ENCODE data around the gene LSM12.
A peak's percentile ranks its signal among the peaks of the same experiment; 100 is the strongest.
"Not testable (repeated sequence)": the region's sequence is repeated elsewhere in the genome, so short reads cannot be mapped to it uniquely, and the experiment has no call there.

LSM12 gene

DNA sequence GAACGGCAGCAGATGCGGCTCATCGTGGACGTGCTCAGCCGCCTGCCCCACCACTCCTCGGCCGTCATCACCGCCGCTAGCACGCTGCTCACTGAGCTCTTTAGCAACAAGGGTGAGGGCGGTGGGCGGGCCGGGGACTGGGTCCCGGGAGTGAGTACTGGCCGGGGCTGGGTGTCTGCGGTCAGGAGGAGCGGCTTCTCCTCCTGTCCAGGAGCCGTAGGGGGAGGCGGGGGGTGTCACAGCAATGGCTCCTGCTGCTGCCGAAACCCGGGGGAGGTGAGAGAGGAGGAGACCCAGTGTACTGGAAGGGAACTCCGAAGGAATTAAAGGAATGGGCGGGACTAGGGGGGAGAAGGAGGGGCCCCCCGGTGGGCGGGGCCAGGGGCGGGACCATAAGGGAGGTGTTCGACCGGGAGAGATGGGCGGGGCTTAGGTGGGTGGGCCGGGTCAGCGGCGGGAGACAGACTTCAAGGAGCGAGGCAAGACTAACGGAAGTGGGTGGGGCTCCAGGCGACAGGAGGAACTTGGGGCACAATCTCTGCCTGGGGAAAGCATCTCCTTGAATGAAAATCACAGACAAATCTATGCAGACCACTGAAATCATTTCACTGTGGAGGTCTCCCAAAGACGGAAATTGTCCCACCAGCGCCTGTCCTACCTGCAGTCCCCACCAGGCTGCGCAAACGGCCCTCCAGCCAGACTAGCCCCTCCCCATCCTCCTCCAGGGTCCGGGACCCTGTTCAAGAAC lies 59.7 kb downstream of the LSM12 start:
- DNase-seq: peak; percentile 99

DNA sequence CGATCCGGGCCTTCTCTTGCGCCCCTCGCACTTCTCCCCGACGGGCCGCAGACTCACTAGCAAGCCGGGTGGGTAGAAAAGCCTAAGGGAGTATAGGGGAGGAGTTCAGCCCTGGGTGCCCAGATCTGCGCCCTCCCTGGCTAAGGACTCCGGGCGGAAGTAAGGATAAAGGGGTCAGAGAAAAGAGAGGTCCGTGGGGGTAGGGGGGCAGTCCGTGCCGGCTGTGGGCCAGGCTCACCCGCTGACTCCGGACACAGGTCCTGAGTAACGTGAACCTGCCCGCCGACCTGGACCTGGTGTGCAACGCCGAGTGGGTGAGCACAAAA lies 60.2 kb downstream of the LSM12 start:
- no peak for DNase-seq

GRCh38 chr17:44005527-44006271 lies 60.8 kb downstream of the LSM12 start:
- peak; percentile 79 for DNase-seq

DNA sequence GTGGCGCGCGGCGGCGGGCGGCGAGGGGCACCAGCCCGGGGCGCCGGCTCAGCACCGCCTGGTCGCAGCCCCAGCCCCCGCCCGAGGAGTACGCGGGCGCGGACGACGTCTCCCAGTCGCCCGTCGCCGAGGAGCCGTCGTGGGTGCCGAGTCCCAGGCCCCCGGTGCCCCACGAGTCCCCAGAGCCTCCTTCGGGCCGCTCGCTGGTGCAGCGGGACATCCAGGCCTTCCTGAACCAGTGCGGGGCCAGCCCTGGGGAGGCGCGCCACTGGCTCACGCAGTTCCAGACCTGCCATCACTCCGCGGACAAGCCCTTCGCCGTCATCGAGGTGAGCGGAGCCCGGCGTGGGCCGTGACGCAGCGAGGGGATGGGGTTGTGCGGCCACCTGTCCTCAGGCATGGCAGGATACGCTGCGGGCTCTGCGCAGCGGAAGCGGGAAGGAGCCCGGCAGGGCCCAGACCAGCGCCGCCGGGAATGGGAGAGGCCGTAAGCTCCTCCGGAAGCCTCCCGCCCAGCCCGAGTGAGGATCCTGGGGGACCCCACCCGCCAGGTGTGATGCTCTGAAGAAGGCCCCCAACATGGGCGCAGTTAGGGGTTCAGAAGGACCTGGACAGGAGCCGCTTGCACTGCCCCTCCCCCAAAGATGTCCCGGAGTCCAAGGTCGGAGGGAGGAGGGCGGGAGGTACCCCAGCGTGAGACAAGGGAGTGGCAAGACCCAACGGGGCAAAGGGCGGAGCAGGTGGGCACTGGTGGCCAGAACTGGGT lies 61.5 kb downstream of the LSM12 start:
- peak; percentile 68 for DNase-seq

DNA sequence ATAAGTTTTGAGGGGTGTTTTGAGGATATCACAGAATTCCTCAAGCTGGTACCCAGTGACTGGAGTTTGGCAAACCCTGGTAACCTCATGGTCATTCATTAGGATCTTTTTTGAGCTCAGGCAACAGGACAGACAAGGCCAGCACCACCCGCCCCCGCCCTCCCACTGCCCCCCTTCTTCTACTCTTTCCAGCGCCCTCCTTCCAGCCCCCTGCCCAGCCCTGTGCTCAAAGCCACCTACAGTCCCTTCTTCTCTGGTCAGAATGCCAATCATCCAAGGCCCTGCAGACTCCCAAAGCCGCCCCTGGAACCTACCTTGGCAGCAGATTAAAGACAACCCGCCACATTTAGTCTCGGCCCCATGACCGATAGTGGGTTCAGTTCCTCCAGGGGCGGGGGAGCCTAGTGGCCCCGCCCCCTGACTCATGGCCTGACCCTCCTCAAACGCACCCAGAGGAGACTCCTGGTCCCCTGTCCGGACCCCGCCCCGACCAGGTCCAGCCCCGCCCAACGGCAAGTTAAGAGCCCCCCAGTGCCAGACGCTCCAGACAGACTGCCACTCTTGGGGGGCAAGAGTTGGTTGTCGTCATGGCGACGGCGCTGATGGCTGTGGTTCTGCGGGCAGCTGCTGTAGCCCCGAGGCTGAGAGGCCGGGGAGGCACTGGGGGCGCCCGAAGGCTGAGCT lies 62.3 kb downstream of the LSM12 start, which contains the start of gene NAGS:
Gene NAGS, plus strand, starts transcription at position 546 of the 684 bp plus-strand sequence. Its CDS starts 42 bp downstream, at position 588.
- DNase-seq: peak; percentile 64

DNA sequence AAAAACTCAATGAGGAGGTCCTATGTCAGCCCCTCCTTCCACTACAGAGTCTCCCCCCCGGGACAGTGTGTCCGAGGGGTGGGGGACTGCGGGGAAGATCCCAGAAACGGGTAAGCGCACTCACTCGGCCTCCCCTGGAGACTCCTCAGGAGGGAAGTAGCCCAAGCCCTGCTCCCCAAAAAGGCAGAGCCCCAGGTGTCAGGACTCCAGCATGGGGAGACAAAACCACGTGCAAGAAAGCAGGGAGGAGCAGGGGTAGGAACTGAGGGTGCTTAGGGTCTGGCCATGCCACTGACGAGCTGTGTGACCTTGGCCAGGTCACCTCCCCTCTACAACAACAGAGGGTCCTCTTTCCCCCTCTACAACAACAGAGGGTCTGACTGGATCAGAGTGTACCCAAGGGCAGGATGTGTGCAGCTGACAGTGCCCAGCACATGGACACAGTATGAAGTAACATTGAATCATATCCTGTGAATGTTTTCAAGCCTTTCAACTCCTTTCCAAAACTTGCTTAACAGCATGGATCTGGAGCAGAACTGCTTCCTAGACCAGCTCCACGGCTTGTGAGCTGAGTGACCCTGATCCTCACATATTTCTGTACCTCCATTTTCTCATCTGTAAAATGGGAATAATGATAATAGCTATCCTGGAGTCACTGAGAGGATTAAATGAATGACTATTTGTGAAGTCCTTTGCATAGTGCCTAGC lies 64.2 kb downstream of the LSM12 start:
- DNase-seq: no peak

DNA sequence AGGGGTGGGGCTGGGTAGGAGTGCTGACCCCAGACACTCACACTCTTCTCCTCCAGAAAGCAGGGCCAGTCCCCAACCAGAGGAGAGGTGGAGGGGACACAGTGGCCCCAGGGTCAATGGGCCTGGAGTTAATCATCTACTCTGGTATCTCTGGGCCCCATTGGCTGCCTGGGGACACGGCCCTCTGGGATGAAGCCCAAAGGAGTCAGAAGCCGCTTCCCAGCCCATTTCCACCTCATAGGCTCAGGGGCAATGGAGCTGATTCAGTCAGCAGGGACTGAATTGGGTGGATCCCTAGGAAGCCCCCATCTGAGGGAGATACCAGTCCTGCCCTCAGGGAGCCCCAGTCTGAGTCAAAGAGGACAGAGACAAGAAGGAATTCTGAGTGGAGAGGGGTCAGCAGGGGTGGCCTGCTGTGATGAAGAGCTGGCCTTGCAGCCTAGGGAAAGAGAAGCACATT lies 65.0 kb downstream of the LSM12 start:
- no peak for DNase-seq

GRCh38 chr17:44000871-44001460 lies 65.5 kb downstream of the LSM12 start:
- no peak for DNase-seq

DNA sequence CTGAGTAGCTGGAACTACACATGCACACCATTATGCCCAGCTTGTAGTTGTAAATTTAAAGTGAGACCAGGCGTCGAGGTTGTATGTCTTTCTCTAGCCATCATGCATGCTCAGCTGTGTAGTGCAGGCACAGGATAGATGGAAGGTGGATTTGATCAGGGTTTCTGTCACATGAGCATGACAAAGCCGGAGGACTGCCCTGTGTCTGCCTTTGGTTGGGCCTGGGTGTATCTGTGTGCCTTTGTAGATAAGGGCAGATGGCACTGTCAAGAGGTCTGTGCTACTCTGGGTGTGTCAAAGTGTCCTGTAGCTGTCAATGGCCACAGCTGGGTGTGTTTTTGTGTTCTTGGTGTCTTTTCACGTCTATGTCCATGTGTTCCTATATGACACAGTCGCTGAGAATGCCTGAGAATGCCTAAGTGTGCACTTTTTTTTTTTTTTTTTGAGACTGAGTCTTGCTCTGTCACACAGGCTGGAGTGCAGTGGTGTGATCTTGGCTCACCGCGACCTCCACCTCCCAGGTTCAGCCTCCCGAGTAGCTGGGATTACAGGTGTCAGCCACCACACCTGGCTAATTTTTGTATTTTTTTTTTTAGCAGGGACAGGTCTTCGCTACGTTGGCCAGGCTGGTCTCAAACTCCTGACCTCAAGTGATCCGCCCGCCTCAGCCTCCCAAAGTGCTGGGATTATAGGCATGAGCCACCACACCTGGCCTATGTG lies 66.2 kb downstream of the LSM12 start:
- DNase-seq: no peak

- DNase-seq: no peak
Observed at GRCh38 chr17:43999024-43999423, 67.4 kb downstream of the LSM12 start.

- DNase-seq: no peak
Observed at GRCh38 chr17:43998552-43998951, 67.9 kb downstream of the LSM12 start.

- not testable (repeated sequence) for DNase-seq
Observed at GRCh38 chr17:43997180-43997579, 69.3 kb downstream of the LSM12 start.

GRCh38 chr17:43995150-43995471 lies 71.4 kb downstream of the LSM12 start:
- no peak for DNase-seq

GRCh38 chr17:43994272-43995149 lies 72.0 kb downstream of the LSM12 start:
- peak; percentile 88 for DNase-seq

- no peak for DNase-seq
Observed at GRCh38 chr17:43992641-43993040, 73.8 kb downstream of the LSM12 start.

DNA sequence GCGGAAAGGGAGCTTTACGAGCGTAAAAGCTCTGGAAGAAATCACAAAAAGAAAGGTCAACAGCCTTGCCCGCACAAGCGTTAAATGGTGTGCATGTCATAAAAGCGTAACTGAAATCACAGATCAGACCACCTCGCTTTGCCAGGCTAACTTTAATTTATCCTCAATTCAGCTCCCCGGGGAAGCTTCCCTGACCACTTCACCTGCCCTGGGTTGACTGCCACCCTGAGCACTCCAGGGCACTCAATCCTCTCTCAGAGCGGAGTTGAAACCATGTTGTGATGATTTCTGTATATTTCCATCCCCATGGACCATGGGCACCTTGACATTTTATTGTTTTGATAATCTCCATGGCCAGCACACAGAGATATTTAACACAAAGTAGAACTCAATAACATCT lies 78.2 kb downstream of the LSM12 start:
- no peak for DNase-seq

GRCh38 chr17:43987131-43988021 lies 79.1 kb downstream of the LSM12 start:
- DNase-seq: no peak

- DNase-seq: no peak
Observed at GRCh38 chr17:43986225-43986981, 80.1 kb downstream of the LSM12 start.

Measured in activated effector memory CD4-positive, alpha-beta T cell treated with anti-CD3 and anti-CD28 coated beads, Interleukin-2, amount 50 U/mL, for 16 hours (primary cell).